Suprapubic skin (tissue), 4 donors: ENCODE results near the gene GAS7.

Experiments used
- EP300 ChIP-seq: sonication (generic); formaldehyde crosslinking; IDR thresholded peaks from one replicate; pipeline ENCODE4 v1.6.1; 2017; ENCODE audit warnings: antibody characterized with exemption
- POLR2A ChIP-seq, 2 donors: fragments of 450-650 bp; IDR thresholded peaks; one replicate each; pipeline ENCODE4 v1.6.1; 2017; ENCODE audit warnings: antibody characterized with exemption in 2 of 2, mild to moderate bottlenecking in 2 of 2, moderate library complexity in 2 of 2
- POLR2AphosphoS5 ChIP-seq, 3 donors: sonication (generic); formaldehyde crosslinking; IDR thresholded peaks; one replicate each; pipeline ENCODE4 v1.6.1; 2017; ENCODE audit warnings: antibody characterized with exemption in 3 of 3
- TF ChIP-seq, protein P1 (sequence below), 2 donors: fragments of 200-600 bp in 1 of 2; fragments of 450-650 bp in 1 of 2; sonication (generic) in 1 of 2; IDR thresholded peaks; one replicate each; pipeline ENCODE4 v1.5.1; 2016 to 2019; ENCODE audit warnings: antibody characterized with exemption in 2 of 2, mild to moderate bottlenecking in 1 of 2, moderate library complexity in 1 of 2

DNA sequence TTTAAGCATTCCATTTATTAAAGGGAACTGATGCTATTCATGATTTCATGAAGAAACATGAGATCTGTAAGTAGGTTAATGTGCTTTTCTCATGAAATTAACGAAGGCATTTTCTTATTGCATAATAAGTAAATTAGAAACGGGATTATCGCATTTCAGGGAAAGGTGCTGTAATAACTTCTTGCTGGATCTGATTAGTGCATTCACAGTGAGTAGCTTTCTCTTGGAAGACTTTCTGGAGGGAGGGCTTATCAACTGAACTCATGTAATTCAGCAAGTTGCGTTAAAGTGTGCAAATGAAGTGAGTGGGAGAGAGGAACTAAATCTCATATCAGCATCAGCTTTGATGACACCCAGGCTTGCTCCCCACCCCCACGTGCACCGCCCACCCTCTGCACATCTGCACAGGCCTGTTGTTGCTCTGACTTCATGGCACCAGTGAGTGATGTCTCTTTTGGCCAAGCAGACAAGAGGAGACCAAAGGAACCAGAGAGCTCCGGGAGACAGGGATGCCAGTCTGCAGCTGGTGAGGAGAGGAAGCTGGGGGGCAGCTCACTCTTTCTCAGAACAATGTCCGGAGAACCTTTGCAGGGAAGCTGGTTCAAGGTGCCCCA, 26.3 kb upstream of the GAS7 start:
- TF ChIP-seq POLR2AphosphoS5 (IDR thresholded peaks at IDR 0.05), result no peak
- TF ChIP-seq, protein P1, sequence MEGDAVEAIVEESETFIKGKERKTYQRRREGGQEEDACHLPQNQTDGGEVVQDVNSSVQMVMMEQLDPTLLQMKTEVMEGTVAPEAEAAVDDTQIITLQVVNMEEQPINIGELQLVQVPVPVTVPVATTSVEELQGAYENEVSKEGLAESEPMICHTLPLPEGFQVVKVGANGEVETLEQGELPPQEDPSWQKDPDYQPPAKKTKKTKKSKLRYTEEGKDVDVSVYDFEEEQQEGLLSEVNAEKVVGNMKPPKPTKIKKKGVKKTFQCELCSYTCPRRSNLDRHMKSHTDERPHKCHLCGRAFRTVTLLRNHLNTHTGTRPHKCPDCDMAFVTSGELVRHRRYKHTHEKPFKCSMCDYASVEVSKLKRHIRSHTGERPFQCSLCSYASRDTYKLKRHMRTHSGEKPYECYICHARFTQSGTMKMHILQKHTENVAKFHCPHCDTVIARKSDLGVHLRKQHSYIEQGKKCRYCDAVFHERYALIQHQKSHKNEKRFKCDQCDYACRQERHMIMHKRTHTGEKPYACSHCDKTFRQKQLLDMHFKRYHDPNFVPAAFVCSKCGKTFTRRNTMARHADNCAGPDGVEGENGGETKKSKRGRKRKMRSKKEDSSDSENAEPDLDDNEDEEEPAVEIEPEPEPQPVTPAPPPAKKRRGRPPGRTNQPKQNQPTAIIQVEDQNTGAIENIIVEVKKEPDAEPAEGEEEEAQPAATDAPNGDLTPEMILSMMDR (IDR thresholded peaks at IDR 0.05), result no peak
- no peak for TF ChIP-seq EP300
- no peak for TF ChIP-seq POLR2A (IDR thresholded peaks at IDR 0.05)
